Panc1 (cell line): ENCODE measurements around the gene CDKN2B-AS1. TPM values are rescaled to one million over a fixed set of nuclear protein-coding genes. Genes with fewer than 3 reads are reported as not detected.
A peak's percentile ranks its signal among the peaks of the same experiment; 100 is the strongest.

Experiments used
- ATAC-seq: fragments of 200-7000 bp; cut with Tn5 transposase; 2 replicates; pipeline ENCODE4 v1.9.1; 2020; ENCODE audit warnings: mild to moderate bottlenecking, moderate library complexity
- Bru-seq: library from RNA; stranded (reverse); fragments of 400-500 nt; gene quantifications from one replicate; lab custom pipeline; 2021; lab: Mats Ljungman, UMichigan
- BruChase-seq, 2 experiments: library from RNA; stranded (reverse); fragments of 400-500 nt; gene quantifications; one replicate each; lab custom pipeline; 2021; lab: Mats Ljungman, UMichigan
- BruUV-seq: library from RNA; stranded (reverse); fragments of 400-500 nt; replicated peaks from 2 replicates; lab custom pipeline; 2021; lab: Mats Ljungman, UMichigan
- CTCF ChIA-PET: fragments of 300-600 bp; sonication (Branson Sonifier 250); formaldehyde crosslinking; loops from one replicate; lab custom pipeline; 2022; ENCODE audit warnings: antibody characterized with exemption; lab: Charles Lee
- POLR2A ChIA-PET: fragments of 300-600 bp; sonication (Branson Sonifier 250); formaldehyde crosslinking; loops from one replicate; lab custom pipeline; 2022; ENCODE audit warnings: antibody characterized with exemption; lab: Charles Lee
- DNase-seq: peaks from one replicate; pipeline ENCODE4 v3.0.0-alpha.2; 2010; ENCODE audit warnings: low read depth, low spot score
- H3K27ac ChIP-seq: 2 replicates; pipeline ENCODE4 v1.5.1; 2011; ENCODE audit warnings: mild to moderate bottlenecking, low read length, inconsistent platforms
- H3K27me3 ChIP-seq: fragments of 200-500 bp; sonication (Bioruptor generic); 2 replicates; pipeline ENCODE4 v1.6.0; 2014; ENCODE audit warnings: low read length, inconsistent platforms; ENCODE audit not compliant: control insufficient read depth, insufficient read depth
- H3K36me3 ChIP-seq: fragments of 200-500 bp; sonication (Bioruptor generic); 2 replicates; pipeline ENCODE4 v1.5.1; 2014; ENCODE audit warnings: inconsistent platforms, mild to moderate bottlenecking, low read length, moderate library complexity; ENCODE audit not compliant: control insufficient read depth, insufficient read depth
- H3K4me1 ChIP-seq: 2 replicates; pipeline ENCODE4 v1.5.1; 2011; ENCODE audit warnings: inconsistent platforms, mild to moderate bottlenecking, low read length, moderate library complexity; ENCODE audit not compliant: control insufficient read depth, insufficient read depth
- H3K4me3 ChIP-seq, 2 experiments: 2 replicates each; pipeline ENCODE4 v1.5.1; 2011 to 2012; ENCODE audit warnings: low read depth in 2 of 2, low read length in 2 of 2, mild to moderate bottlenecking in 2 of 2, inconsistent platforms in 1 of 2, moderate library complexity in 1 of 2
- H3K9me3 ChIP-seq: fragments of 200-500 bp; sonication (Bioruptor generic); 2 replicates; pipeline ENCODE4 v1.5.1; 2014; ENCODE audit warnings: low read depth, mild to moderate bottlenecking, inconsistent platforms, low read length, moderate library complexity; ENCODE audit not compliant: control insufficient read depth, insufficient read depth
- CTCF ChIP-seq: fragments of 450-650 bp; IDR thresholded peaks from 2 replicates; pipeline ENCODE4 v1.5.1; 2017; ENCODE audit warnings: mild to moderate bottlenecking
- POLR2AphosphoS5 ChIP-seq: IDR thresholded peaks from 2 replicates; pipeline ENCODE4 v1.6.1; 2012; ENCODE audit warnings: mild to moderate bottlenecking, low read depth, low read length, moderate library complexity
- REST ChIP-seq, 2 experiments: IDR thresholded peaks; 2 replicates each; pipeline ENCODE4 v1.6.1; 2011 to 2012; ENCODE audit warnings: low read depth in 2 of 2, control low read depth in 1 of 2, low read length in 1 of 2, mild to moderate bottlenecking in 1 of 2, moderate library complexity in 1 of 2; ENCODE audit not compliant: insufficient read depth in 1 of 2
- SIN3A ChIP-seq: IDR thresholded peaks from 2 replicates; pipeline ENCODE4 v1.6.1; 2012; ENCODE audit warnings: low read depth, mild to moderate bottlenecking, low read length, moderate library complexity, borderline replicate concordance; ENCODE audit not compliant: insufficient read depth
- TCF7L2 ChIP-seq: IDR thresholded peaks from 2 replicates; pipeline ENCODE4 v1.6.1; 2011; ENCODE audit warnings: mild to moderate bottlenecking, low read depth, low read length, inconsistent platforms
- in situ Hi-C: cut with HindIII; loops from 2 replicates; pipeline ENCODE4 v1.10.0; 2016; ENCODE audit warnings: low sequenced_read_pairs, low pct_unique_long_range_greater_than_20kb
- intact Hi-C: fragments of 100-400 bp; cut with micrococcal nuclease; formaldehyde crosslinking; loops from one replicate; pipeline ENCODE4 v1.10.0; 2022; ENCODE audit not compliant: unreplicated experiment
- long read RNA-seq: library from polyadenylated mRNA; unstranded; transcript quantifications from one replicate; pipeline ENCODE4 v2.0.0, GENCODE V29; 2021; ENCODE audit not compliant: unreplicated experiment
- polyA plus RNA-seq: library from polyadenylated mRNA; unstranded; fragments of >200 nt; gene quantifications from one replicate; pipeline ENCODE4 v1.2.1, GENCODE V29; 2012; ENCODE audit warnings: missing spikeins; ENCODE audit not compliant: insufficient read length
- total RNA-seq: library from RNA; stranded (reverse); gene quantifications from one replicate; pipeline ENCODE4 v1.2.1, GENCODE V29; 2021; ENCODE audit not compliant: unreplicated experiment

CDKN2B-AS1 gene
- not detected for total RNA-seq
- not detected for polyA plus RNA-seq
- percentile 10 among the genes with signal in this experiment for Bru-seq, nascent RNA
- BruChase-seq, experiment 1, labeled RNA remaining after a 2-hour chase: percentile 10 among the genes with signal in this experiment
- BruChase-seq, experiment 2, labeled RNA remaining after a 6-hour chase: percentile 10 among the genes with signal in this experiment
- long read RNA-seq: 0 reads

- H3K36me3 ChIP-seq: no peaks in the 10 kb centered on the region; the same call in 1 of the 2 replicates
- intact Hi-C loops (no loop called here), in situ Hi-C loops (no loop called here)
- no peak for TF ChIP-seq CTCF
- TF ChIP-seq TCF7L2: no peak
- TF ChIP-seq REST (IDR thresholded peaks at IDR 0.05; ENCODE audit: insufficient read depth in 1 of 2, low read depth in 2 of 2, low read length in 1 of 2): no peak
- no peak for TF ChIP-seq POLR2AphosphoS5
- no peak for TF ChIP-seq SIN3A
- H3K9me3 ChIP-seq: no peaks in the 10 kb centered on the region
- ATAC-seq (no peak), DNase-seq (no peak)
- H3K27ac ChIP-seq: no peak within 1 kb of the TSS
- ChIA-PET CTCF (no interaction called here), POLR2A (no interaction called here)
- BruUV-seq: no TSS peak
- H3K27me3 ChIP-seq: no peaks in the 10 kb centered on the region
- H3K4me1 ChIP-seq: no peaks in the 10 kb centered on the region
- peak within 1 kb of the TSS in 1 of 2 experiments; percentile 39; a peak in 1 of 4 replicates for H3K4me3 ChIP-seq
These were observed at the start of gene CDKN2B-AS1 for GRCh38 chr9:21994556-21995005. Gene CDKN2B-AS1 (plus strand): TSS chr9:21994791.

GRCh38 chr9:21945606-21946005 is 49.0 kb upstream of the CDKN2B-AS1 start:
- no peak for TF ChIP-seq SIN3A
- no peaks in the 10 kb centered on the region for H3K4me1 ChIP-seq
- DNase-seq: no peak
- H3K27ac ChIP-seq: no peak overlapping the region
- intact Hi-C loops: no loop called here
- BruUV-seq: no TSS peak
- no peaks in the 10 kb centered on the region for H3K9me3 ChIP-seq
- no peak overlapping the region for H3K4me3 ChIP-seq
- in situ Hi-C loops: no loop called here
- H3K36me3 ChIP-seq: no peaks in the 10 kb centered on the region
- ATAC-seq: no peak
- no peaks in the 10 kb centered on the region for H3K27me3 ChIP-seq
- ChIA-PET CTCF (no interaction called here), POLR2A (no interaction called here)

- no peaks in the 10 kb centered on the region for H3K27me3 ChIP-seq
- no peak for TF ChIP-seq TCF7L2
- no peak for TF ChIP-seq CTCF
- TF ChIP-seq REST (IDR thresholded peaks at IDR 0.05; ENCODE audit: insufficient read depth in 1 of 2, low read depth in 2 of 2, low read length in 1 of 2): no peak
- no peak for TF ChIP-seq POLR2AphosphoS5
- TF ChIP-seq SIN3A: no peak
- no TSS peak for BruUV-seq
- ChIA-PET POLR2A (no interaction called here), CTCF (no interaction called here)
- in situ Hi-C loops (no loop called here), intact Hi-C loops (no loop called here)
- no peak for ATAC-seq
- no peak for DNase-seq
- H3K36me3 ChIP-seq: no peaks in the 10 kb centered on the region
- H3K27ac ChIP-seq: no peak overlapping the region
- no peaks in the 10 kb centered on the region for H3K9me3 ChIP-seq
- H3K4me3 ChIP-seq: no peak overlapping the region
- no peaks in the 10 kb centered on the region for H3K4me1 ChIP-seq
These were observed 35.8 kb upstream of the CDKN2B-AS1 start for GRCh38 chr9:21958833-21959232.
